SK-N-MC (cell line): ENCODE data around the gene MAGI1.
"Not testable (repeated sequence)": the region's sequence is repeated elsewhere in the genome, so short reads cannot be mapped to it uniquely, and the experiment has no call there.

Source experiments
- DNase-seq: peaks from one replicate; pipeline ENCODE4 v3.0.0-alpha.2; 2011; ENCODE audit warnings: low read depth, low spot score
- H3K27ac ChIP-seq: fragments of 200-600 bp; sonication (generic); 2 replicates; pipeline ENCODE4 v1.5.1; 2016; ENCODE audit warnings: mixed run types
- H3K36me3 ChIP-seq: fragments of 200-600 bp; sonication (generic); 2 replicates; pipeline ENCODE4 v1.6.1; 2017; ENCODE audit warnings: antibody characterized with exemption, low read length, mixed read lengths; ENCODE audit not compliant: insufficient read depth
- H3K4me3 ChIP-seq: fragments of 200-600 bp; sonication (generic); 2 replicates; pipeline ENCODE4 v1.5.1; 2016
- H3K9ac ChIP-seq: fragments of 200-600 bp; sonication (generic); 2 replicates; pipeline ENCODE4 v1.8.0; 2017; ENCODE audit warnings: mixed run types, mixed read lengths; ENCODE audit not compliant: insufficient read length
- H3K9me3 ChIP-seq: fragments of 200-600 bp; sonication (generic); 2 replicates; pipeline ENCODE4 v1.6.1; 2017; ENCODE audit warnings: low read depth, mild to moderate bottlenecking, antibody characterized with exemption, low read length, moderate library complexity, mixed read lengths
- EZH2 ChIP-seq: fragments of 200-600 bp; sonication (generic); IDR thresholded peaks from one replicate; pipeline ENCODE4 v1.6.1; 2017; ENCODE audit warnings: antibody characterized with exemption
- FOXP2 ChIP-seq: optimal IDR thresholded peaks from 2 replicates; pipeline ENCODE3; 2011; ENCODE audit warnings: mild to moderate bottlenecking, moderate library complexity; ENCODE audit not compliant: insufficient read depth; ENCODE audit errors: extremely low read length, control extremely low read depth
- POLR2AphosphoS5 ChIP-seq: IDR thresholded peaks from 2 replicates; pipeline ENCODE4 v1.6.1; 2012; ENCODE audit warnings: mild to moderate bottlenecking, low read depth, low read length, borderline replicate concordance

Gene MAGI1

GRCh38 chr3:65572175-65572777 lies 466.4 kb downstream of the MAGI1 start:
- H3K4me3 ChIP-seq = no peak overlapping the region
- H3K9me3 ChIP-seq = no peaks in the 10 kb centered on the region
- H3K9ac ChIP-seq = no peak overlapping the region
- H3K36me3 ChIP-seq = no peaks in the 10 kb centered on the region
- no peak for DNase-seq
- TF ChIP-seq FOXP2 (no peak), EZH2 (no peak), POLR2AphosphoS5 (no peak)
- H3K27ac ChIP-seq = no peak overlapping the region

- no peaks in the 10 kb centered on the region for H3K36me3 ChIP-seq
- H3K4me3 ChIP-seq = no peak overlapping the region
- no peaks in the 10 kb centered on the region for H3K9me3 ChIP-seq
- H3K27ac ChIP-seq = no peak overlapping the region
- TF ChIP-seq FOXP2 = no peak
- TF ChIP-seq POLR2AphosphoS5 = no peak
- TF ChIP-seq EZH2 = no peak
- no peak overlapping the region for H3K9ac ChIP-seq
- no peak for DNase-seq
Observed at GRCh38 chr3:65569845-65570405, 468.8 kb downstream of the MAGI1 start.

GRCh38 chr3:65569129-65569528 lies 469.6 kb downstream of the MAGI1 start:
- Histone ChIP-seq H3K36me3 (no peaks in the 10 kb centered on the region), H3K9ac (no peak overlapping the region), H3K9me3 (no peaks in the 10 kb centered on the region), H3K27ac (no peak overlapping the region), H3K4me3 (no peak overlapping the region)
- no peak for TF ChIP-seq POLR2AphosphoS5
- TF ChIP-seq FOXP2 = no peak
- no peak for TF ChIP-seq EZH2
- no peak for DNase-seq

- TF ChIP-seq EZH2 (no peak), POLR2AphosphoS5 (no peak), FOXP2 (no peak)
- H3K9me3 ChIP-seq = no peaks in the 10 kb centered on the region
- no peak overlapping the region for H3K9ac ChIP-seq
- H3K36me3 ChIP-seq = no peaks in the 10 kb centered on the region
- no peak overlapping the region for H3K4me3 ChIP-seq
- H3K27ac ChIP-seq = no peak overlapping the region
- no peak for DNase-seq
Observed at GRCh38 chr3:65568497-65568896, 470.2 kb downstream of the MAGI1 start.

- not testable (repeated sequence) for H3K9me3 ChIP-seq, H3K9ac ChIP-seq, H3K27ac ChIP-seq
Observed at GRCh38 chr3:65565744-65566143, 473.0 kb downstream of the MAGI1 start.

GRCh38 chr3:65564483-65564882 lies 474.2 kb downstream of the MAGI1 start:
- DNase-seq = no peak
- no peaks in the 10 kb centered on the region for H3K36me3 ChIP-seq
- TF ChIP-seq POLR2AphosphoS5 (no peak), EZH2 (no peak), FOXP2 (no peak)
- H3K27ac ChIP-seq = no peak overlapping the region
- no peak overlapping the region for H3K4me3 ChIP-seq
- no peaks in the 10 kb centered on the region for H3K9me3 ChIP-seq
- H3K9ac ChIP-seq = no peak overlapping the region

More at GRCh38 chr3:65565744-65566143, 473.0 kb downstream of the MAGI1 start:
- not testable (repeated sequence) for DNase-seq, H3K36me3 ChIP-seq, H3K4me3 ChIP-seq

GRCh38 chr3:65563861-65564260 lies 474.9 kb downstream of the MAGI1 start:
- Histone ChIP-seq H3K9me3 (no peaks in the 10 kb centered on the region), H3K4me3 (no peak overlapping the region), H3K9ac (no peak overlapping the region), H3K36me3 (no peaks in the 10 kb centered on the region), H3K27ac (no peak overlapping the region)
- TF ChIP-seq FOXP2 (no peak), EZH2 (no peak), POLR2AphosphoS5 (no peak)
- no peak for DNase-seq

GRCh38 chr3:65562447-65562846 lies 476.3 kb downstream of the MAGI1 start:
- TF ChIP-seq FOXP2 (no peak), POLR2AphosphoS5 (no peak), EZH2 (no peak)
- no peaks in the 10 kb centered on the region for H3K9me3 ChIP-seq
- no peak for DNase-seq
- no peak overlapping the region for H3K4me3 ChIP-seq
- H3K36me3 ChIP-seq = no peaks in the 10 kb centered on the region
- H3K9ac ChIP-seq = no peak overlapping the region
- no peak overlapping the region for H3K27ac ChIP-seq

GRCh38 chr3:65561617-65562016 lies 477.1 kb downstream of the MAGI1 start:
- no peak overlapping the region for H3K27ac ChIP-seq
- no peaks in the 10 kb centered on the region for H3K36me3 ChIP-seq
- TF ChIP-seq EZH2 (no peak), FOXP2 (no peak), POLR2AphosphoS5 (no peak)
- DNase-seq = no peak
- no peak overlapping the region for H3K9ac ChIP-seq
- H3K9me3 ChIP-seq = no peaks in the 10 kb centered on the region
- H3K4me3 ChIP-seq = no peak overlapping the region
